ENCODE results near the gene KDELR1. TPM values are rescaled to one million over a fixed set of nuclear protein-coding genes. Genes with fewer than 3 reads are reported as not detected.

The KDELR1 gene
- total RNA-seq, 2 experiments from 2014 or later: 78.5 to 80.5 TPM

- CTCF ChIA-PET: interaction anchor here (0.5 to 2.3 kb wide), 2 partner anchors 9 to 18 kb away, joined by 4 to 8 read pairs; partner anchors contain the start of gene KDELR1
- POLR2A ChIA-PET: interaction anchor here (0.7 kb wide), 1 partner anchor 89 kb away, joined by 3 read pairs; no protein-coding TSS in a partner anchor
Measured at GRCh38 chr19:48400018-48400742, 8.8 kb upstream of the KDELR1 start.

GRCh38 chr19:48398375-48399235 is 7.3 kb upstream of the KDELR1 start:
- POLR2A ChIA-PET: no interaction called here
- CTCF ChIA-PET: no interaction called here

- ChIA-PET CTCF (no interaction called here), POLR2A (no interaction called here)
Measured at GRCh38 chr19:48398102-48398374, 6.7 kb upstream of the KDELR1 start.

- ChIA-PET POLR2A (no interaction called here), CTCF (no interaction called here)
Measured at GRCh38 chr19:48397263-48398101, 6.1 kb upstream of the KDELR1 start.

- ChIA-PET POLR2A (no interaction called here), CTCF (interaction anchor here (1.5 kb wide), 1 partner anchor 33 kb away, joined by 4 read pairs; the partner anchor contains the start of genes SYNGR4 and TMEM143)
Measured at GRCh38 chr19:48396824-48397176, 5.4 kb upstream of the KDELR1 start.

- ChIA-PET POLR2A (no interaction called here), CTCF (interaction anchor here (0.8 to 1.5 kb wide), 2 partner anchors 32 to 78 kb away, joined by 4 to 5 read pairs; partner anchors contain the start of genes SYNGR4 and TMEM143)
Measured at GRCh38 chr19:48396016-48396823, 4.9 kb upstream of the KDELR1 start.

- ChIA-PET CTCF (interaction anchor here (0.8 to 1.5 kb wide), 4 partner anchors 23 to 94 kb away, joined by 3 to 5 read pairs (median 4); partner anchors contain the start of genes SYNGR4 and TMEM143), POLR2A (interaction anchor here (0.7 to 0.9 kb wide), 2 partner anchors 10 to 242 kb away, joined by 3 to 10 read pairs; partner anchors contain the start of gene DBP)
Measured at GRCh38 chr19:48395499-48395898, 4.1 kb upstream of the KDELR1 start.

GRCh38 chr19:48395170-48395455 is 3.8 kb upstream of the KDELR1 start:
- CTCF ChIA-PET: interaction anchor here (0.8 kb wide), 2 partner anchors 24 to 94 kb away, joined by 3 to 5 read pairs; no protein-coding TSS in a partner anchor
- POLR2A ChIA-PET: interaction anchor here (0.7 to 0.9 kb wide), 2 partner anchors 10 to 242 kb away, joined by 3 to 10 read pairs; partner anchors contain the start of gene DBP

GRCh38 chr19:48394331-48395169 is 3.2 kb upstream of the KDELR1 start:
- ChIA-PET CTCF (interaction anchor here (0.5 to 0.8 kb wide), 3 partner anchors 24 to 1376 kb away, joined by 3 to 5 read pairs (median 5); no protein-coding TSS in a partner anchor), POLR2A (interaction anchor here (0.8 to 0.9 kb wide), 2 partner anchors 8 to 9 kb away, joined by 3 read pairs; no protein-coding TSS in a partner anchor)

- CTCF ChIA-PET: interaction anchor here (0.5 kb wide), 1 partner anchor 1377 kb away, joined by 5 read pairs; no protein-coding TSS in a partner anchor
Measured at GRCh38 chr19:48393559-48394330, 2.4 kb upstream of the KDELR1 start, which contains the start of gene GRIN2D. TSS of gene GRIN2D (plus strand) at chr19:48393668. CDS start at chr19:48398393, 4,725 bp downstream.

GRCh38 chr19:48392860-48393558 is 1.7 kb upstream of the KDELR1 start:
- POLR2A ChIA-PET: interaction anchor here (0.5 kb wide), 1 partner anchor 45 kb away, joined by 4 read pairs; no protein-coding TSS in a partner anchor

More at GRCh38 chr19:48393559-48394330, 2.4 kb upstream of the KDELR1 start, which contains the start of gene GRIN2D:
- POLR2A ChIA-PET: interaction anchor here (0.5 to 0.8 kb wide), 2 partner anchors 9 to 46 kb away, joined by 3 to 4 read pairs; no protein-coding TSS in a partner anchor

GRCh38 chr19:48392006-48392344 is 624 bp upstream of the KDELR1 start:
- POLR2A ChIA-PET: interaction anchor here (1.1 kb wide), 1 partner anchor 28 kb away, joined by 5 read pairs; the partner anchor contains the start of genes SYNGR4 and TMEM143

More at GRCh38 chr19:48392860-48393558, 1.7 kb upstream of the KDELR1 start:
- CTCF ChIA-PET: no interaction called here

GRCh38 chr19:48390188-48391099 is 907 bp downstream of the KDELR1 start:
- CTCF ChIA-PET: interaction anchor here (0.5 to 2.1 kb wide), 20 partner anchors 10 to 124 kb away, joined by 3 to 11 read pairs (median 5); partner anchors contain the start of genes SYNGR4 and TMEM143

More at GRCh38 chr19:48392006-48392344, 624 bp upstream of the KDELR1 start:
- CTCF ChIA-PET: interaction anchor here (0.6 to 2.1 kb wide), 19 partner anchors 9 to 122 kb away, joined by 3 to 11 read pairs (median 5); partner anchors contain the start of genes GRWD1, SYNGR4 and TMEM143

GRCh38 chr19:48386981-48387380 is 4.4 kb downstream of the KDELR1 start:
- CTCF ChIA-PET: interaction anchor here (0.7 kb wide), 2 partner anchors 115 to 180 kb away, joined by 3 read pairs; no protein-coding TSS in a partner anchor
- POLR2A ChIA-PET: no interaction called here

More at GRCh38 chr19:48390188-48391099, 907 bp downstream of the KDELR1 start:
- POLR2A ChIA-PET: interaction anchor here (1.1 kb wide), 1 partner anchor 26 kb away, joined by 5 read pairs; the partner anchor contains the start of genes SYNGR4 and TMEM143

Data from activated CD8-positive, alpha-beta memory T cell treated with anti-CD3 and anti-CD28 coated beads for 36 hours (primary cell).